ENCODE measurements around the gene ZNF154. TPM values are rescaled to one million over a fixed set of nuclear protein-coding genes. Genes with fewer than 3 reads are reported as not detected.
A peak's percentile ranks its signal among the peaks of the same experiment; 100 is the strongest.

ZNF154 gene
- total RNA-seq, 2 donors from 2014 or later, result 2.7 to 5.6 TPM

DNA sequence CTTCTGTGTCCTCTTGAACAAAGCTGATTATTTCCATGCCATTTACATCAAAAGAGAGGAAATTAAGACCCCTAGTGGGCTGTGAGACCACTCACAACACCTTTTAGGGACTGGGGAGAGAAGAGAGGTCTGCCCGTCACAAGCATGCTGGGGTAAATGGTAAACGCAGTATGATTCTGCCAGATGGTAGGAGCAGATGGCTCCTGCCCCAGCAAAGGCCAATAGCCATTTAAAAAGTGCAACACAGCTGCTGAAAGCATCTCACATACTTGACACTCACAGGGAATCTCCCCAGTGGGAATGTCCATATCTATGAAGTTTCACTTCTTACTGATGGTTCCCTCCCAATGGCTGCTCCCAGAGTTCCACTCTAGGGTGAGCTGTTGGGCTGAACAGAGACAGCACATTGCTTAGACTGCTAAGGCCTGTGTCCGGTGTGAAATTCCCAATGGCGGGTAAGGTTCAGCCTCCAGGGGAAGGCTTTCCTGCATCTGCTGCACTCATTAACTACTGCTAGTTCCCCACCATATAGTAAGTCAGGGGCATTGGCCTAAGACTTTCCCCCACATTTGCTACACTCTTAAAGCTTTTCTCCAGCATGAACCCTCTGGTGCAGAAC, 11.0 kb upstream of the ZNF154 start:
- no peak for DNase-seq (ENCODE audit: low spot score)
- Histone ChIP-seq H3K4me3 (no peak overlapping the region), H3K27ac (no peak overlapping the region), H3K9me3 (no peaks in the 10 kb centered on the region), H3K36me3 (peaks cover 0 to 16% of the 10 kb centered on the region in 2 donors), H3K4me1 (replicated peaks) (no peaks in the 10 kb centered on the region), H3K27me3 (replicated peaks; ENCODE audit: insufficient read depth) (no peaks in the 10 kb centered on the region)
- no peak for TF ChIP-seq CTCF (IDR thresholded peaks at IDR 0.05)
- TF ChIP-seq POLR2AphosphoS5 (IDR thresholded peaks at IDR 0.05), result no peak
- TF ChIP-seq POLR2A (IDR thresholded peaks at IDR 0.05), result no peak
- intact Hi-C loops (cut with DNase I), result no loop called here
- 95% methylated on average over 4 of the region's 4 CpGs for WGBS

DNA sequence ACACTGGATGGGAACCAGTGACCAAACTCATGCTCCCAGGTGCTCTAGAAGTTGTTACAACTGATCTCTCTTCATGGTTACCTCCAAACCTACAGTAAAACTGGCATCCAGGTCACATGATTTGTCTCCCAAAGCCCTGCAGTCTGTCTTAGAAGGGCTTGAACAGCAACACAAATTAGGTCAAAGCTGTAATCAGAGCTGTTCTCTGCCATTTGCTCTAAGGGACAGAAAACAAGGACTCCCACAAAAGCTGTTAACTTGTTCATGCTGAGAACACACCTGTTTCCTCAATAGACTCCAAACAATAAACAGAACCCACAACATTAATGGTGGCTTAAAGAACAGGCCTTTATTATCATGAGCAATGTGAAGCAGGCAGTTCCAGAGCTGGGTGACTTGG, 10.4 kb upstream of the ZNF154 start:
- Histone ChIP-seq H3K9me3 (no peaks in the 10 kb centered on the region), H3K4me1 (replicated peaks) (no peaks in the 10 kb centered on the region), H3K27me3 (replicated peaks; ENCODE audit: insufficient read depth) (no peaks in the 10 kb centered on the region), H3K4me3 (no peak overlapping the region), H3K27ac (no peak overlapping the region), H3K36me3 (peaks cover 0 to 16% of the 10 kb centered on the region in 2 donors)
- TF ChIP-seq POLR2AphosphoS5 (IDR thresholded peaks at IDR 0.05) (no peak), POLR2A (IDR thresholded peaks at IDR 0.05) (no peak), CTCF (IDR thresholded peaks at IDR 0.05) (no peak)
- intact Hi-C loops (cut with DNase I), result no loop called here
- DNase-seq (ENCODE audit: low spot score), result no peak

DNA sequence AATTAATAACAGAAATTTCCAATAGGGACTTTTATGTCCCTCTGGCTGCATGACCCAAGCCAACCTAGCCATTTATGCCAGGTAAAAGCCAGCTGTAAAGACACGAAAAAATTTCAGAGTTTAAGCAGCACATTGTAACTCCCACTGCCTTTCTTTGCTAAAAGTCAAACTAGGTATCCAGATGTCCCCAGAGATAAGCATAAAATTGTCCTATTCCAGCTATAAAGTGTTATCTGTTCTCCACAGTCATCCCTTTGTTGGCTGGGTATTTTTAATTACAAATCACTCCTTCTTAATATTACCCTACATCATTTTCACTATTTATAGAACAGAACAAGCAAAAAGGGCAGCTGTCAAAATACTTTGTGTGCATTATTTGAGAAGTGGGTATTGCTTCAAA, 3.2 kb upstream of the ZNF154 start:
- Histone ChIP-seq H3K27ac (no peak overlapping the region), H3K27me3 (replicated peaks; ENCODE audit: insufficient read depth) (no peaks in the 10 kb centered on the region), H3K4me1 (replicated peaks) (no peaks in the 10 kb centered on the region), H3K4me3 (no peak overlapping the region), H3K9me3 (no peaks in the 10 kb centered on the region), H3K36me3 (no peaks in the 10 kb centered on the region)
- DNase-seq (ENCODE audit: low spot score), result no peak
- 42% methylated on average over 1 of the region's 1 CpG for WGBS
- TF ChIP-seq POLR2A (IDR thresholded peaks at IDR 0.05), result no peak
- intact Hi-C loops (cut with DNase I), result no loop called here

DNA sequence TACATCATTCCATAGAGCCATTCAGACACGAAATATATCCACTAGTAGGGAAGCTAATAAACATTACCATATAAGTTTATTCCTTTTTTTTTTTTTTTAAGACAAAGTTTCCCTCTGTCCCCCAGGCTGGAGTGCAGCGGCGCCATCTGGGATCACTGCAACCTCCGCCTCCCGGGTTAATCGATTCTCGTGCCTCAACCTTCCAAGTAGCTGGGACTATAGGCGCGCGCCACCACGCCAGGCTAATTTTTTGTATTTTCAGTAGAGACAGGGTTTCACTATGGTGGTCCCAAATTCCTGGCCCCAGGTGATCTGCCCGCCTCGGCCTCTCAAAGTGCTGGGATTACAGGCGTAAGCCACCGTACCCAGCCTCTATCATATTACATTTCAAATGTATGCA, 612 bp upstream of the ZNF154 start:
- no peaks in the 10 kb centered on the region for H3K36me3 ChIP-seq
- H3K27ac ChIP-seq, result peak overlapping the region; percentile 73 to 76
- H3K4me1 ChIP-seq (replicated peaks), result no peaks in the 10 kb centered on the region
- intact Hi-C loops (cut with DNase I), result no loop called here
- TF ChIP-seq CTCF (IDR thresholded peaks at IDR 0.05) (no peak), POLR2A (IDR thresholded peaks at IDR 0.05) (no peak), POLR2AphosphoS5 (IDR thresholded peaks at IDR 0.05) (no peak)
- no peaks in the 10 kb centered on the region for H3K9me3 ChIP-seq
- no peak for DNase-seq (ENCODE audit: low spot score)
- peak overlapping the region in 1 of 2 donors; percentile 45 for H3K4me3 ChIP-seq
- 69% methylated on average over 15 of the region's 15 CpGs for WGBS
- no peaks in the 10 kb centered on the region for H3K27me3 ChIP-seq (replicated peaks; ENCODE audit: insufficient read depth)

GRCh38 chr19:57706346-57706745, 2.7 kb downstream of the ZNF154 start:
- intact Hi-C loops (cut with DNase I), result no loop called here
- no peak overlapping the region for H3K4me3 ChIP-seq
- 100% methylated on average over 1 of the region's 1 CpG for WGBS
- H3K27ac ChIP-seq, result no peak overlapping the region
- H3K9me3 ChIP-seq, result no peaks in the 10 kb centered on the region
- no peaks in the 10 kb centered on the region for H3K27me3 ChIP-seq (replicated peaks; ENCODE audit: insufficient read depth)
- no peak for DNase-seq (ENCODE audit: low spot score)
- no peak for TF ChIP-seq CTCF (IDR thresholded peaks at IDR 0.05)
- no peak for TF ChIP-seq POLR2A (IDR thresholded peaks at IDR 0.05)
- TF ChIP-seq POLR2AphosphoS5 (IDR thresholded peaks at IDR 0.05), result no peak
- no peaks in the 10 kb centered on the region for H3K4me1 ChIP-seq (replicated peaks)
- H3K36me3 ChIP-seq, result no peaks in the 10 kb centered on the region

All from prostate gland (tissue), 2 donors.